GM21526 (cell line): ENCODE measurements around the gene FRMD1.

Experiments
- ATAC-seq: cut with Tn5 transposase; IDR thresholded peaks from one replicate; pipeline ENCODE4 v1.9.1; 2021; ENCODE audit warnings: moderate library complexity; ENCODE audit not compliant: unreplicated experiment, low FRiP score

Gene FRMD1

DNA sequence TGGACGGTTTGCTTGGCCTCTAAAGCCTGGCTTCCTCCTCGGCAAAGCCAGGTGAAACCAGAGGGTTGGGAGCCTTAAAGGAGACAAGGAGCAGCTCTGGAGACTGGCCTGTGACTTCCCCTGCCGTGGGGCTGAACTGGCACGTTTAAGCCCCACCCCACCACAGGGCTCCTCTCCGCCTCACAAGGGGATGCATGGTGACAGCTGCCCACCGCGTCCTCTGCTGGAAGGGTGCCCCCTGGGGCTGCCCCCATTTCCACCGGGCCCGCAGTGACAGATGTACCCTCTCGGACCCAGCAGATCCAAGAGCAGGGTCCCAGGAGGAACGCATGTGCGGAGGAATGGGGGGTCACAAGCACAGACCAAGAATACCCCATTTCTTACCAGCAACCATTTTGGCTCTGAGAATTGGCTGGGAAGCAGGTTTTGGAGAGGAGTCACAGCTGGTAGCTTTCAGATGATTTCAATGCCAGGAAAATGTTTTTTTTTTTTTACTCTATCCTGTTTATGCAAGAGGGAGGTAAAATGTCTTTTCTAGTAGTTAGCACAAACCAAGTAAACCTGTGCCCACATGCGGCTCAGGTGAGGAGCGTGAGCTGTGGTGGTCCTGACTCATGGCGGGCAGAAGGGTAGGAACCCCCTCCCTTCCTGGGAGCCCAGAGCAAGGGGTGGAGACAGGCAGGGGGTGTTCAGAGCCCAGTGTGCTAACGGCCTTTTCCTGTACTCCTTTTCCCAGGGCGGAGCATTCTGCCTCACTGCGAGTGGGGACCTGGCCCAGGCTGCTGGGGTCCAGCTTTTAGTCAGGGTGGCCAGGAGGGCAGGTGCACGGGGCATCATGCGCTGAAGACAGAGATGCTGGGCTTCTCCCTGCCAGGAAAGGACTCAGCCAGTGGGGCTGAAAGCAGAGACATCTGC, 33.0 kb downstream of the FRMD1 start:
- no peak for ATAC-seq

DNA sequence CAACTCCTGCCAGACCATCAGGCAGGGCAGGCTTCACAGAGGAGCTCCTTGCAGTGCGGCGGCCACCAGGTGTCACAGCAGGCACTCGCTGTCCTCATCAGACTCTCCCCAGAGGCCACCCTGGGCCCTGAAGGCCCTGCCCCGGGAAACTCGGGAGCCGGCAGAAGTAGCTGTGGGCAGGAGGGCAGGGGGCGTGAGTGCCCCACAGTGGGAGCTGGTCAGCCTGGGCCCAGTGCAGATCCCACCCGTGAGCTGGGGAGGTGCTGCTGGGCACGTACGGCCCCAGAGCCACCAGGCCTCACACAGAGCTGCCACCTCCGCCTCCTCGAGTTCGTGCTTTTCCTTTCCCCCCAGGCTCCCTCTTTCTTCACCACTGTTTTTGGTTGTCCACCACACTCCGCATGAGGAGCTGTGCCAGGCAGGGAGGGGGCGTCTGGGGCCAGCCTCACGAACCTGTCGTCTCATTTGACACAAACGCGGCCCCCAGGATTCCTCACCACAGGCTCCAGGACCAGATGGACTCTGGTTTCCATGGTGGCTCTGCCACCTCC, 33.8 kb downstream of the FRMD1 start:
- no peak for ATAC-seq

DNA sequence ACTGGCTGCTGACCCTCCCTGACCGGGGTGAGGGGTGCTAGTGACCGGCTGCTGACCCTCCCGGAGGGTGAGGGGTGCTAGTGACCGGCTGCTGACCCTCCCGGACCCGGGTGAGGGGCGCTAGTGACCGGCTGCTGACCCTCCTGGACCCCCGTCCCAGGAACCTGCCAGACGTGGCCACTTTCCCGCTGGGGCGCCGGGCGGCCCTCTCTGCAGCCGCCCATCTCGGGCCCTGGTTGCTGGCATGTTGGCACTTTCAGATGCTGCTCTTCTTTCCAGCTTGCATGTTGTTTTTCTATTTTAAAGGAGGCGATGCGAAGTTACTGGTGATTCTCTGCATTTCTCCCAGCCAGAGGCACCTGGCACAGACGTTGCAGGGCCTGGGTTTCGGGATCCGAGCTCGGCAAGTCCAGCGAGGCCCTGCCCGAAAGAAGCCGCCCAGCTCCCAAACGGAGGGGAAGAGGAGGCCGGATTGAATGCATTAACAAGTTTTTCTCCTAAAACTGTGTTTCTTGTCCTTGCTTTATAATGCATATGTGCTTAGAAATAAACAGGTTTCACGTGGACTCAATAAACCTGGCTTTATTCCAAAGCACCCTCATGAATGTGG, 34.4 kb downstream of the FRMD1 start:
- ATAC-seq, result no peak

DNA sequence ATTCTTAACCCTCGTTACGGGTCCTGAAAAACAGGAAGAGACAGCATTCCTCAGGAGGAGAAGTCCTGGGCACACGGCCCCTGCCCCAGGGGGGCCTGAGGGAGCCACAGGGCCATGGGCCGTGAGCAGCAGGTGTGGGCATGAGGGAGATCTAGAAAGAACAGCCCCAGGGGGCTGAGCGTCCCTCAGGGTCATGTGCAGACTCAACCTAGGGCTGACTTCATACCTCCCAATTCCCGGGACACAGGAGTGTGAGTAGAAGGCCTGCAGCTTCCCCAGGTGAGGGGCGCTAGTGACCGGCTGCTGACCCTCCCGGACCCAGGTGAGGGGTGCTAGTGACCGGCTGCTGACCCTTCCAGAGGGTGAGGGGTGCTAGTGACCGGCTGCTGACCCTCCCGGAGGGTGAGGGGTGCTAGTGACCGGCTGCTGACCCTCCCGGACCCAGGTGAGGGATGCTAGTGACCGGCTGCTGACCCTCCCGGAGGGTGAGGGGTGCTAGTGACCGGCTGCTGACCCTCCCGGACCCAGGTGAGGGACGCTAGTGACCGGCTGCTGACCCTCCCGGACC, 35.1 kb downstream of the FRMD1 start:
- ATAC-seq, result no peak

DNA sequence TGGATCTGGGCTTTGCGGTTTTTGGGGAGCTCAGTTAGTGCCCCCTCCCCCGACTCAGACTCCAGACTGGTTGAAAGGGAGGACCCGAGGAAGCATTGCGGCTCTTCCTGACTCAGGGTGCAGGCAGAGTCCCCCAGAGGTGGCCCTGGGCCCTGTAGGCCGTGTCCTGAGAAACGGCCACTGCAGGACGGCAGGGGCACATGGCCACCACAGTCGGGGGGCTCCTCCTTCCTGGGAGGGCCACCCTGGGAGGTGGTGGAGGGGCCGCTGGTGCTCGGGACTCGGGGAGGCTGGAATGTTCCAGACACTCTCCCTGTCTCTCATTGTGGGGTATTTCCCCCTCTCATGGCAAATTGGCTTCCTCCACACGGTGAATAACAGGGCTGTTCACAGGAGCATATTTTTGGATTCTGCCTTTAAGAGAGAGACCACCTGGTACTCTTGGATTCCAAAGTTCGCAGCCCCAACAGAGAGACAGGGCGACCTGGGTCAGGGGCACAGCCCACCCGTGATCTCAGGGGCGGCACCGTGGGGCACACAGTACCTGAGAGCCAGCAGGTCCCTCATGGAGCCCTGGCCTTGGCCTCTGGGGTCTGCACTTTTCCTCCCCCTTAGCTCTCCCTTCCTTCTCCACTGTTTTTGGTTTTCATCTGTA, 35.7 kb downstream of the FRMD1 start:
- ATAC-seq, result no peak

DNA sequence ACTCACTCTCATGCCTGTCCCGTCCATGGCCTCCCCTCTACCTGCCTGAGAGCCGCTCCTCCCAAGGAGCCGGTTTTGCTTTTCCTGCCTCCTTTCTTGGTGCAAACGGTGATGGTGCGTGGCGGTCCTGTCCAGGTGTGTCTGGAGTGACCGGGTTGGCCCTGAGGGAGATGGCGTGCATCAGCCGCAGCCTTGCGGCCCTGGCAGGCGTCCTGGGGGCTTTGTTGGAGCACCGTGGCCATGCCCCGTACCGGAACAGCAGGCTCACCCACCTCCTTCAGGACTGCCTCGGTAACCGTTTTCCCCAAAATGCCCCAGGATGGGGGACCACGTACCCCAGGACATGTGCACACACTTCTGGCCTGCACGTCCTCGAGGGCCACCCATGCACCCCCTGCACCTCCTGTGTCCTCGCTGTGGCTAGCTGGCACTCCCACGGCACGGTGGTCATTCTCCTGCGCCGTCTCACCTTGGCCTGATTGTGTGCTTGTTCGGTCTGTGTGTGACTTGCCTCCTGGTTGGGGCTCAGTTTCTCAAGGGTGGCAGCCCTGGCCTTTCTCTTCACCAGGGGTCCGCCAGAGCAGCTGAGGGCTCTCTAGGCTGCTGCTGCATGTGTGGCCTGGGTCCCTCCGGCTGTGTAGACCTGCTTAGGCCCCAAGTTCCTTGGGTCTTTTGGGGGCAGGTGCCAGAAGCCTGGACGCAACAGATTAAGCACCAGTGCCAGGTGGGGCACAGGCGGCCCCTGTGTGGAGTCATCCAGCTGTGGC, 36.4 kb downstream of the FRMD1 start:
- ATAC-seq, result no peak

DNA sequence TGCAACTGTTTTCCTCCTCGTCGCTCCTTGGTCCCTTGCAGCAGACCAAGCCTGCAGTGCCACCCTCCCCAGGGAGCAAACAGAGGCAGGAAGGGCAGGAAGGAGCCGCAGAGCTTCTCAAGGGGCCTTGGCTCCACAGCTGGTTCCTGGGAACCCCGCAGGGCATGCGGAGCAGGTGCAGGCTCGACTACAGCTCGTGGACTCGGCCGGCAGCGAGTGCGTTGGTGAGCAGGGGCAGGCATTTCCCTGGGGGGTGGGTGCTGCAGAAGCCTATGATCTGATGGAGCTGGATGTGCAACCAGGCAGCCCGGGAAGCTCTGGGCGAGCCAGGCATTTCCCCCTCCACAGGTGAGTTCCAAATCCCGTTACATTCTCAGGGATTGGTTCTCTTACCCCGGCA, 37.1 kb downstream of the FRMD1 start:
- no peak for ATAC-seq

DNA sequence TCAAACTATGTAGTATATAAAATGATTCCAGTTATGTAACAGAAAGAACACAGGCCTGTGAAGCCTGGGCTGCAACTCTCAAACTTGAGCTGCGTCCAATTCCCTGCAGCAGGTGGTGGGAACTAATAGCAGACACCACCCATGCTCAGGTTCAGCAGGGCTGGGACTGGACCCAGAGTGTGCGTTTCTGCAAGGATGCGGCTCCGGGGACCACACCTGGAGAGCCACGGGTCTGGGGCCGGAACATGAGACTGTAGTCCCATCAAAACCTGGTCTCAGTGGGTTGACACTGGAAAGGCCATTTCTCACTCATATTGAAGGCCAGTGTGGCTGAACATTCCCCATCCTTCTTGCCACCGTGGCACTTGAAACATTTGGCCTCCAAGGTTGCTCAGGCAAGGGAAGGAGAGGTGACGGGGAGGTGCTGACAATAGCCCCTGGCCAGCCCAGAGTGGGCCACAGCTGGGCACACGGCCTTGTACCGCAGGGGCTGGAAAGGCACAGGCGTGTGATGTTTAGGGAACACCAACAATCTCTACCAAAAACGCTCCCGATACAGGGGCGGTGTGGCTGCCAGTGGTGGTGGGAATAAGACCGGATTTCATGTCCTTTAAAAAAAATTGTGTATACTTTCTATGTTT, 38.0 kb downstream of the FRMD1 start:
- ATAC-seq, result no peak

DNA sequence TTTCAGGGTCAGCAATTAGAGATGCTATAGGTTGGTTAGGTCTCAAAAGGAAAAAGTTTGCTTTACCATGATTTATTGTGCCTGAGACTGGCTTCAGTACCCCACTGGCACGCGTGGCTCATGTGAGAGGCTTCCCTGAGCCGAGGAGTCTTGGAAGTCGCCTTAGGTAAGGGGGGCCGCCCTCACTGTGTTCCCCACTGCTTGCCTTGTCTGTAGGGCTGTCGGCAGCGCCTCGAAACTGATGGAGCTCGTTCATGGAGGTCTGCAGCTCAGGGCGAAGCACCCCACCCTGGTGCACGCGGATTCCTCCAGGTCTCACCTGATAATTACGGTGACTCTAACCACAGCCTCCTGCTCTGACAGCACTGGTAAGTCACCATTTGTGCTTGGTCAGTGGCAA, 39.2 kb downstream of the FRMD1 start:
- no peak for ATAC-seq

DNA sequence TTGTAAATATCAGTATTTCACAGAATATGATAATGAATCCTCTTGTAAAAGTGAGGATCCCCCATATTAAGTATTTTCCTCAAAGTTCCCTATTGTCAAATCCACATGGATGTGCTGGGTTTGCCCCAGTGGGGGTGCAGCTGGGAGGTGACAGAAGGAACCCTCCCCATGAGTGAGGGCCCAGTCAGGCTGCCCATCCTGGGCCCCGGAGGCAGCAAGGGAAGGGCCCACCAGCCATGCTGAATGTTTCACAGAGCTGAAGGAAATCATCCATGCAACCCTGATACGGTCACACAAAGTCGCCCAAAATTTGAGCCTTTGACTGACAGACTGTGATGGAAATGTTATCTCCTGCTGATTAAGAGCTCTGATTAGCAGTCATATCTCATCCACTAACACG, 39.7 kb downstream of the FRMD1 start:
- ATAC-seq, result no peak

DNA sequence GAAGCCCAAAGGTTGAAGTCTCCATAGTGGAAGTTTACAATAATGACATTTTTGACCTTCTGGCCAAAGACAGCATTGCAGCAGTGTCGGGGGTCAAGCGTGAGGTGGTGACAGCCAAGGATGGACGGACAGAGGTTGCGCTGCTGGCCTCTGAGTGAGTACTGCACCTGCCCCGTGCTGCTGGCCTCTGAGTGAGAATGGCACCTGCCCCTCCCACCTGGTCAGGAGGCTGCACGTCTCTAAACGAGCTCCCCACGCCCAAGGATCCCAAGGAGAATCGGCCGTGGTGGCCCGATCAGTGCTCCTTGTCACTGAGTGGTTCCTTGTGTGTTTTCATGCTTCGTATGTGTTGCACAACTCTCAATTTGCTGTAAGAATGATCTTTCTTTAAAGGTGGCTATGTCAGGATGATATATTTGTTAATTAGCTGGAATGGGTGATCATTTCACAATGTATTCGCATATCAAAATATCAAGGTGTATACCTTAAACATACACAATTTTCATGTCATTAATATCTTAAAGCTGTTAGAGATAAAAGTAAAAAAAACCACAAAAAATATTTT, 40.4 kb downstream of the FRMD1 start:
- ATAC-seq, result no peak

DNA sequence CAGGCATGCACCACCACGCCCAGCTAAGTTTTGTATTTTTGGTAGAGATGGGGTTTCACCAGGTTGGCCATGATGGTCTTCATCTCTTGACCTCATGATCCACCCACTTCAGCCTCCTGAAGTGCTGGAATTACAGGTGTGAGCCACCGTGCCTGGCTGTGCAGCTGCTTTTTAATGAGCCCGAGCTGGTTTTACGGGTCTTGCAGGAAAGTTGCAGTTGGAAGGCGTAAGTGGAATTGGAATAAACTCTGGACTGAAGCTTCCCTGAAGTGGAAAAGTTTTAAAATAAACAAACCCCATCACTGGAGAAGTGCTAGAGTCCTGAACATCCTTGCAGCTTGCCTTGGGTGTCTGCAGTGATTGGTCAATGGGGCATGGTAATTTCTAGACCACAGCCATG, 41.2 kb downstream of the FRMD1 start:
- ATAC-seq, result no peak

DNA sequence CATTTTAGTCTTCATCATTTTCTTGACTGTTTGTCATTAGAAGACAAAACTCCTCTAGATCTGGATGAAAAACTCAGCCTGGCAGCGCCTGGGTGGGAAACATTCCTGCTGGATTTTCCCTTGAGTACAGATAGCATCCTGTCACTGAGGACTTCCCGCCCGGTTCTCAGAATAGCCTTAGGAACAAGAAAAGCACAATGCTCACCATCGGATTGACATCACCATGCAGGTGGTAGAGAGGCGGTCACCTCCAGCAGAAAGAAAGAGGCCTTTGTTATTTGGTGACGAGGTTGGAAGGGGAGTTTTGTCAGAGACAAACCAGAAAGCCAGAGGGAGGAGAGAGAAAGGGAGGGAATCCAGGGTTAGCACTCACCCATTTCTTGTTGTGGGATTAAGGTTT, 41.8 kb downstream of the FRMD1 start:
- no peak for ATAC-seq

DNA sequence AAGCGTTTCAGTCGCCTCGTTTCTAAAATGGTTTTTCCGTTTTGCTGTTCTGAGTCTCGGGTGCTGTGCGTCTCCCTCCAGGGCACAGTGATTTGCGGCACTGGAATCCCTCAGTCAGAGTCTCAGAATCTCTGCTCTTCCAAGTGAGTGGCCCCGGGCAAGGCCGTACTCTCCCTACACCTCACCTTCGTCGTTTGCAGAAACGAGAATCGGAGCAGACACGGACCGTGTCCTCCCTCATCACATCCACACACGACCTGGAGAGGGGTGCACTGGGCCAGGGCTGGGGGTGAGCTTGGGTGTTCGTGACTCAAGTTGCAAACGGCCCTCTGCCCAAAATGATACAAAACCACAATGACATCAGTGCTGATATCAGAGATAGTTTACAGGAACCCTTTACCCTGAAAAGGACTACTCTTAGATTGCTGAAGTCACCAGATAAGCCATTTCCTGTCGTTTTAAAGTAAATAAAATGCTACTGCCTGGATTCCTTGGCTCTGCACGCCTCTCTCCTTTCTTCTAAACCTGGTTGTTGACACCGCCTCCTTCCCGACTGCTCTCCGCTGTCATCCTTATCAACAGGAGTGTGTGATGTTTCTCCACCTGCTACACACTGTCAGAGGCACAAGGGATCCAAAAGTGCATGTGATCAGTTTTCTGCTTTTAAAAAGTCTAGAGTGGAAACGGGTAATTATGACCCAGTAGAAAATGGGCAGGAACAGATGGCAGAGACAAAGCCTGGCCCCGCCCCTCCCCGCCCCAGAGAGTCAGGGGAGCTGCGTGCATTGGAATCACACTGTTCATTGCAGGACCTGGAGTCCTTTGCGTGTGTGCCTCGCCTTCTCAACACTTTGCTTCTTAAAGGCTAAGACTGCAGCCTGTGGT, 43.1 kb downstream of the FRMD1 start:
- ATAC-seq, result no peak

DNA sequence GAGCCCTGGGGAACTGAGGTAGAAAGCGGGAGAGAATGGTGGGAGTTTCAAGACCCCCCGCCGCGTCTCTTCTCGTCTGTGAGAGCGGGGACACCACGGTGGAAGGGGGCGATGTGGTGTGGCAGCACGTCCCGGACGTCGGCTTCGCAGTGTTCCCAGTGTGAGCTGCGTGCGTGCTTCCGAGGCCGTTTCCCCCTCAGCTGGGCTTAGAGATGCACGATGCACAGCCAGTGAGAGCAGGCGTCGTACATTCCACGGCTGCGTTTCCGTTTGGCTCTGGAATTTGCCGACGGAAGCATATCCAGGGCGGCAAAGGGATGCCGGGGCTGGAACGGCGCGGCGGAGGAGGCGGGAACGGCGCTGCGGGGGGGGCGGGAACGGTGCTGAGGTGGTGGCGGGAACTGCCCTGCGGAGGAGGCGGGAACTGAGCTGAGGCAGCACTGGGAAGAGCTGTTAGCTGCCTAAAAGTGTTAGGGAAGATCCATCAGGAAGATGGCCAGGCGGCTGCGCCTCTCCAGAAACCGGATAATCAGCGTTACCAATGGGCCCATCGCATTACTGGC, 43.8 kb downstream of the FRMD1 start:
- no peak for ATAC-seq

DNA sequence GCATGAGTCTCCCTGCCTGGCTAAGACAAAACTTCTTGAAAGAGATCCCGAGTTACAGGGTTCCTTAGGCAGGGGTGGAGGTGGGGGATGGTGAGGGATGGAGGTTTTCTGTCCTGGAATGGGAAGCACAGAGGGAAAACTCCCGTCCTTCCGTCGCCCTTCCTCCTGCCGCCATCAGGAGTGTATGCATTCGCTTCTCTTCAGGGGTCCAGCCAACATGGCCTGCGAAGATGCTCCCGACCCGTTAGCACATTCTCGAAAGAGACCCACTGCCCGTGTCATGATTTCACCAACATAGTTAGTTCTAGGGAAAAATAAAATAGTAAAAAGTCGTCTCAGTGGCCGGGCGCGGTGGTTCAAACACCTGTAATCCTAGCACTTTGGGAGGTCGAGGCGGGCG, 44.5 kb downstream of the FRMD1 start:
- no peak for ATAC-seq

DNA sequence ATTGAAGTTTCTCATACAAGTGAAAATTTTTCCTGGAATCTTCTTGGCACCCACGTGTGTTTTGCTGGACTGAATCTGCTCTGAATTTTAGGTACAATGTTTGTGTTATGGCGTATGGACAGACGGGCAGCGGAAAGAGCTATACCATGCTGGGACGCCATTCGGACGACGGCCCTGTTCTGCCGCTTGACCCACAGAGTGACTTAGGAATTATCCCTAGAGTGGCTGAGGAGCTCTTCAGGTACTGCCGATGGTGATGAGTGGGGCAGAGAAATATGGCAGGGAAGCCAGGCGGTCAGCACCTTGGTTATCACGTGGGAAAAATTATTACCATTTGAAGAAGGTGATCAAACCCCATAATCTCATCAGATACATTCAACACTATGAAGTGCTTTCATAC, 45.2 kb downstream of the FRMD1 start:
- ATAC-seq, result no peak
